ENCODE results near the gene MALRD1. TPM values are rescaled to one million over a fixed set of nuclear protein-coding genes. Genes with fewer than 3 reads are reported as not detected.

Gene MALRD1
- total and polyA plus RNA-seq, 2 experiments from 2014 or later: 0.49 to 0.57 TPM

DNA sequence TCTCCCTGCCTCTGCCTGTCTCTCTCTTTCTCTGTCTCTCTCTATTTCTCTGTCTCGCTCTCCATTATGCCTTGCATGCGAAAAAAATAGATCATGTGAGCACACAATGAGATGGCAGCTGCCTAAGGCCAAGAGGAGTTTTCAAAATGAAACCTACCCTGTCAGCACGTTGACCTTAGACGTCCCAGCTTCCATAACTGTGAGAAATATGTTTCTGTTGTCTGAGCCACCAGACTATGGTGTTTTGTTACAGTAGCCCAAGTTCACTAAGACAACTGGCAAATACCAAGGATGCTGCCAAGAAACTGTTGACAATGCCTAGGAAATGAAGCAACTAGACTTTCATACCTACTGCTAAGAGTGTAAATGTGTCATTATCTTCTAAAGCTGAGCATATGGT lies 697.1 kb downstream of the MALRD1 start:
- Histone ChIP-seq H3K9me3 (ENCODE audit: low read depth) (no peaks in the 10 kb centered on the region), H3K4me3 (no peak overlapping the region), H3K27ac (no peak overlapping the region), H3K27me3 (no peaks in the 10 kb centered on the region), H3K36me3 (no peaks in the 10 kb centered on the region), H3K4me1 (ENCODE audit: low read depth) (no peaks in the 10 kb centered on the region)
- DNase-seq (ENCODE audit: low read depth in 1 of 2, low spot score in 1 of 2): peak in 1 of 2 donors; percentile 49
- TF ChIP-seq, protein P1, sequence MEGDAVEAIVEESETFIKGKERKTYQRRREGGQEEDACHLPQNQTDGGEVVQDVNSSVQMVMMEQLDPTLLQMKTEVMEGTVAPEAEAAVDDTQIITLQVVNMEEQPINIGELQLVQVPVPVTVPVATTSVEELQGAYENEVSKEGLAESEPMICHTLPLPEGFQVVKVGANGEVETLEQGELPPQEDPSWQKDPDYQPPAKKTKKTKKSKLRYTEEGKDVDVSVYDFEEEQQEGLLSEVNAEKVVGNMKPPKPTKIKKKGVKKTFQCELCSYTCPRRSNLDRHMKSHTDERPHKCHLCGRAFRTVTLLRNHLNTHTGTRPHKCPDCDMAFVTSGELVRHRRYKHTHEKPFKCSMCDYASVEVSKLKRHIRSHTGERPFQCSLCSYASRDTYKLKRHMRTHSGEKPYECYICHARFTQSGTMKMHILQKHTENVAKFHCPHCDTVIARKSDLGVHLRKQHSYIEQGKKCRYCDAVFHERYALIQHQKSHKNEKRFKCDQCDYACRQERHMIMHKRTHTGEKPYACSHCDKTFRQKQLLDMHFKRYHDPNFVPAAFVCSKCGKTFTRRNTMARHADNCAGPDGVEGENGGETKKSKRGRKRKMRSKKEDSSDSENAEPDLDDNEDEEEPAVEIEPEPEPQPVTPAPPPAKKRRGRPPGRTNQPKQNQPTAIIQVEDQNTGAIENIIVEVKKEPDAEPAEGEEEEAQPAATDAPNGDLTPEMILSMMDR (IDR thresholded peaks at IDR 0.05; ENCODE audit: low read depth, low read length): no peak

DNA sequence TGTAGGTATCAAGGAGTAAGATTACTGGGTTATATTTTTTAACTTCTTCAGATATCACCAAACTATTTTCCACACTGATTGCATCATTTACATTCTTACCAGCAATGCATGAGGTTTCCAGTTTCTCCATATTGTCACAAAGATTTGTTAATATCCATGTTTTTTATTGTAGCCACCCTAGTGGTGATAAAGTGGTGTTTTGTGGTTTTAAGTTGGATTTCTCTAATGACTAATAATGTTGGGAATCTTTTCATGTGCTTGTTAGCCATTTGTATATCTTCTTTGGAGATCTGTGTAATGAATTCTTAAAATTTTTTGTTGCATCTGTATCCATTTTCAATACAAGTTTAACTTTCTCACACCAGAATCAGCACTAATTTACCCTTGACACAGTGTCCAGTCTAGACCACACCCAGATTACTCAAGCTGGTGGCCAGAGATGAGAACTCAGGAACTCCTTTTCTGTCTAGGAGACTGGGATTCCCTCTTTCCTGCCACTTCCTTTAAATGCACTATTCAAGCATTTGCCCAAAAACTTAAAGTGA lies 700.7 kb downstream of the MALRD1 start:
- no peaks in the 10 kb centered on the region for H3K27me3 ChIP-seq
- H3K27ac ChIP-seq: no peak overlapping the region
- H3K9me3 ChIP-seq (ENCODE audit: low read depth): no peaks in the 10 kb centered on the region
- peak in 1 of 2 donors; percentile 79 for DNase-seq (ENCODE audit: low read depth in 1 of 2, low spot score in 1 of 2)
- no peaks in the 10 kb centered on the region for H3K36me3 ChIP-seq
- H3K4me3 ChIP-seq: no peak overlapping the region
- H3K4me1 ChIP-seq (ENCODE audit: low read depth): no peaks in the 10 kb centered on the region
- TF ChIP-seq, protein P1 (IDR thresholded peaks at IDR 0.05; ENCODE audit: low read depth, low read length): no peak

DNA sequence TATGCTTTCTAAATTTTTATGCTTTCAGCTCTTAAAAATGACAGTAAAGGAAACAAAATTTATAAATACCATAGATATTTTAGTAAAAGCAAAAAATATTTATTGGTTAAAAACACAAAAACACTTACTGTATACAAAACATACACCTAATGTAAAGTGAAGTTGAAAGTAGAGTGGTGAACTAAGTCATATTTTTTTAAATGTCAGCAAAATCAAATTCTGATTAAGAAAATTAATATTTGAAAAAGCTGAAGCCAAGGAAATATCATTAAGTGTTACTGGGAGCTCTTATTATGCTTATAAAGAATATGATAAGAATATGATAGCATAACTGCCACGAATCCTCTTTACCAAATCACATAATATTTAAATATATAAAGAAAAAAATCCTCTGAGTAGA lies 702.4 kb downstream of the MALRD1 start:
- TF ChIP-seq, protein P1 (IDR thresholded peaks at IDR 0.05; ENCODE audit: low read depth, low read length): no peak
- H3K27ac ChIP-seq: no peak overlapping the region
- no peaks in the 10 kb centered on the region for H3K9me3 ChIP-seq (ENCODE audit: low read depth)
- no peaks in the 10 kb centered on the region for H3K27me3 ChIP-seq
- no peaks in the 10 kb centered on the region for H3K36me3 ChIP-seq
- DNase-seq (ENCODE audit: low read depth in 1 of 2, low spot score in 1 of 2): no peak
- H3K4me1 ChIP-seq (ENCODE audit: low read depth): no peaks in the 10 kb centered on the region
- no peak overlapping the region for H3K4me3 ChIP-seq

DNA sequence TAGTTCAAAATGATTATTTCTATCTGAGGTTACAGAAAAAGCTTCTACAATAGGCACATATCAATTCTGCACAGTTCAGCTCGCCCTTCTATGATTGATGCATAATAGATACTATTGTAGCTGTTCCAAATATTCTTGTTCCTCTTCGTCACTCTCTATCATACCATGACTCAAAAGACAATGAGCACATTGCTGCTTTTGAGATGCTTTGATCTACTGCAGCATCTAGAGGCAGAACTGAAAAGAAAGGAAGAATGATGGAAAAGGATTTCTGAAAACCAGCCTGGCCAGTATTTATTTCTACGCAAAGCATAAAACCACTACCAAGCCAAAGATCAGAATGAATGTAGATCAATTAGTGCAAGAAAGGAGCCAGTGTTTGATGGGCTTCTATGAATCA lies 708.3 kb downstream of the MALRD1 start:
- TF ChIP-seq, protein P1 (IDR thresholded peaks at IDR 0.05; ENCODE audit: low read depth, low read length): no peak

DNA sequence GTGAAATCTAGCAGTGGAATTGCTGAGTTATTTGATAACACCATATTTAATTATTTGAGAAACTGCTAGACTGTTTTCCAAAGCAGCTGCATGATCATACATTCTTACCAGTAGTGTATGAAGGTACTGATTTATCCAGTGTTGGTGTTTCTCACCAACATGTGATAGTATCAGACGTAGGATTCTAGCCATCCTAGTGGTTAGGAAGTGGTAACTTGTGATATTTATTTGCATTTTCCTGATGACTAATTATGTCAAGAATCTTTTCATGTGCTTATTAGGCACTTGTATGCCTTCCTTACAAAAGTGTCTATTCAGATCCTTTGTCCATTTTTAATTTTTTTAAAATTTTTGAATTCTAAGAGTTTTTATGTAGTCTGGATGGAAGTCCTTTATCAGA lies 713.4 kb downstream of the MALRD1 start:
- H3K4me3 ChIP-seq: no peak overlapping the region
- no peaks in the 10 kb centered on the region for H3K9me3 ChIP-seq (ENCODE audit: low read depth)
- H3K4me1 ChIP-seq (ENCODE audit: low read depth): no peaks in the 10 kb centered on the region
- no peak overlapping the region for H3K27ac ChIP-seq
- no peaks in the 10 kb centered on the region for H3K36me3 ChIP-seq
- peak in 1 of 2 donors; percentile 21 for DNase-seq (ENCODE audit: low read depth in 1 of 2, low spot score in 1 of 2)
- TF ChIP-seq, protein P1 (IDR thresholded peaks at IDR 0.05; ENCODE audit: low read depth, low read length): no peak
- H3K27me3 ChIP-seq: no peaks in the 10 kb centered on the region

More for the DNA sequence above, 708.3 kb downstream of the MALRD1 start:
- no peaks in the 10 kb centered on the region for H3K9me3 ChIP-seq (ENCODE audit: low read depth)
- H3K4me1 ChIP-seq (ENCODE audit: low read depth): no peaks in the 10 kb centered on the region
- H3K36me3 ChIP-seq: no peaks in the 10 kb centered on the region
- no peak for DNase-seq (ENCODE audit: low read depth in 1 of 2, low spot score in 1 of 2)
- H3K27ac ChIP-seq: no peak overlapping the region
- no peak overlapping the region for H3K4me3 ChIP-seq
- no peaks in the 10 kb centered on the region for H3K27me3 ChIP-seq
